Endothelial cell of umbilical vein (primary cell): Measurements from ENCODE around the gene TUBGCP4. TPM values are rescaled to one million over a fixed set of nuclear protein-coding genes. Genes with fewer than 3 reads are reported as not detected.

Experiments
- BruUV-seq: library from RNA; stranded (reverse); fragments of 400-500 nt; replicated peaks from 2 replicates; lab custom pipeline; 2021; lab: Mats Ljungman, UMichigan
- CTCF ChIA-PET: fragments of 300-600, 350-600 bp; sonication (Branson Sonifier 250); formaldehyde crosslinking; loops from one replicate; lab custom pipeline; 2021; ENCODE audit warnings: antibody characterized with exemption, inconsistent platforms; lab: Charles Lee
- POLR2A ChIA-PET: fragments of 300-600, 350-600 bp; sonication (Branson Sonifier 250); formaldehyde crosslinking; loops from one replicate; lab custom pipeline; 2021; ENCODE audit warnings: antibody characterized with exemption, inconsistent platforms; lab: Charles Lee
- DNase-seq: peaks from one replicate; pipeline ENCODE4 v3.0.0-alpha.2; 2011; ENCODE audit warnings: low read depth, low spot score
- FAIRE-seq: peaks from 2 replicates; lab custom pipeline; 2011; peaks lifted over from hg19 to GRCh38; lab: Jason Lieb, UNC
- H2AFZ ChIP-seq: 2 replicates; pipeline ENCODE4 v1.6.0; 2012; ENCODE audit warnings: low read depth, low read length, control low read depth, inconsistent platforms
- H3K27ac ChIP-seq: 2 replicates; pipeline ENCODE4 v1.5.1; 2011; ENCODE audit warnings: low read depth, mild to moderate bottlenecking, control low read depth, low read length, moderate library complexity; ENCODE audit not compliant: insufficient read depth
- H3K27me3 ChIP-seq, 2 experiments: 2 replicates each; pipeline versions ENCODE4 v1.6.0 to v1.6.1; 2011; ENCODE audit warnings: low read length in 2 of 2, mixed read lengths in 1 of 2; ENCODE audit not compliant: control insufficient read depth in 2 of 2, insufficient read depth in 2 of 2
- H3K36me3 ChIP-seq, 2 experiments: 2 replicates in 1 of 2; 3 replicates in 1 of 2; pipeline ENCODE4 v1.5.1; 2011; ENCODE audit warnings: low read length in 2 of 2, mild to moderate bottlenecking in 1 of 2, moderate library complexity in 1 of 2; ENCODE audit not compliant: control insufficient read depth in 2 of 2, insufficient read depth in 2 of 2; ENCODE audit errors: extremely low read depth in 1 of 2
- H3K4me1 ChIP-seq: 3 replicates; pipeline ENCODE4 v1.5.1; 2011; ENCODE audit warnings: mild to moderate bottlenecking, low read length; ENCODE audit not compliant: control insufficient read depth, insufficient read depth; ENCODE audit errors: extremely low read depth
- H3K4me2 ChIP-seq: 2 replicates; pipeline ENCODE4 v1.6.1; 2011; ENCODE audit warnings: low read length, control low read depth, mixed read lengths; ENCODE audit not compliant: insufficient read depth
- H3K4me3 ChIP-seq, 3 experiments: fragments of 200-600 bp in 1 of 3; sonication (generic), shearing (Covaris generic) in 1 of 3; replicated peaks in 1 of 3; 2 replicates each; pipeline ENCODE4 v1.5.1; 2011 to 2016; ENCODE audit warnings: control low read depth in 3 of 3, low read length in 3 of 3, mild to moderate bottlenecking in 2 of 3, inconsistent platforms in 1 of 3, low read depth in 1 of 3, moderate library complexity in 1 of 3; ENCODE audit not compliant: insufficient read depth in 1 of 3
- H3K79me2 ChIP-seq: 2 replicates; pipeline ENCODE4 v1.6.0; 2012; ENCODE audit warnings: low read length, inconsistent platforms; ENCODE audit not compliant: control insufficient read depth, insufficient read depth
- H3K9ac ChIP-seq: replicated peaks from 2 replicates; pipeline ENCODE3; 2011; ENCODE audit warnings: low read length, control low read depth; ENCODE audit not compliant: insufficient read depth; ENCODE audit errors: extremely low read depth
- H3K9me1 ChIP-seq: replicated peaks from 3 replicates; pipeline ENCODE4 v1.6.0; 2011; ENCODE audit warnings: mild to moderate bottlenecking, low read length; ENCODE audit not compliant: control insufficient read depth, insufficient read depth; ENCODE audit errors: extremely low read depth
- H3K9me3 ChIP-seq: replicated peaks from 2 replicates; pipeline ENCODE4 v1.5.1; 2012; ENCODE audit warnings: low read length, inconsistent platforms; ENCODE audit not compliant: control insufficient read depth, insufficient read depth
- H4K20me1 ChIP-seq: replicated peaks from 2 replicates; pipeline ENCODE3; 2011; ENCODE audit warnings: mild to moderate bottlenecking, low read length; ENCODE audit not compliant: control insufficient read depth, insufficient read depth; ENCODE audit errors: extremely low read depth
- EZH2 ChIP-seq: IDR thresholded peaks from 2 replicates; pipeline ENCODE4 v1.6.1; 2012; ENCODE audit warnings: borderline replicate concordance, low read depth, mild to moderate bottlenecking, moderate library complexity, low read length, inconsistent platforms; ENCODE audit not compliant: severe bottlenecking
- FOS ChIP-seq: IDR thresholded peaks from 2 replicates; pipeline ENCODE4 v1.6.1; 2011; ENCODE audit warnings: mild to moderate bottlenecking, low read length, moderate library complexity, borderline replicate concordance; ENCODE audit not compliant: insufficient read depth
- GATA2 ChIP-seq: IDR thresholded peaks from 2 replicates; pipeline ENCODE4 v1.7.0; 2011; ENCODE audit warnings: low read depth, mild to moderate bottlenecking, moderate library complexity, mixed read lengths, low read length; ENCODE audit not compliant: insufficient read length, insufficient read depth
- dilution Hi-C: fragments of 300-500 bp; cut with MboI; formaldehyde crosslinking; loops from one replicate; pipeline ENCODE4 v1.15.0; 2019; ENCODE audit warnings: low sequenced_read_pairs; ENCODE audit not compliant: extremely low pct_ligation_motif_present
- intact Hi-C: fragments of 100-400 bp; cut with micrococcal nuclease; formaldehyde crosslinking; loops from one replicate; pipeline ENCODE4 v1.10.0; 2022
- polyA plus RNA-seq, 4 experiments: library from polyadenylated mRNA; depleted of rRNA in 3 of 4; stranded (reverse) in 3 of 4; unstranded in 1 of 4; fragments of >200 nt; gene quantifications; 2 replicates each; pipeline versions ENCODE4 v1.2.1 to v1.2.3, GENCODE V29; 2011 to 2012; ENCODE audit warnings: missing spikeins in 1 of 4
- total RNA-seq: library from RNA; stranded (reverse); gene quantifications from 2 replicates; pipeline ENCODE4 v1.2.3, GENCODE V29; 2021

TUBGCP4 gene
- total and polyA plus RNA-seq, 2 donors (not counting 3 experiments of a cell fraction or from before 2014, with no cell fraction given) = 6.5 to 19.4 TPM

GRCh38 chr15:43382310-43382709 is 11.4 kb downstream of the TUBGCP4 start:
- Histone ChIP-seq H3K4me3 (no peak overlapping the region), H3K4me1 (no peaks in the 10 kb centered on the region), H3K36me3 (peaks cover 4 to 10% of the 10 kb centered on the region in 2 experiments), H3K79me2 (no peaks in the 10 kb centered on the region), H4K20me1 (no peaks in the 10 kb centered on the region), H3K9me1 (no peaks in the 10 kb centered on the region), H3K9me3 (no peaks in the 10 kb centered on the region), H3K27ac (no peak overlapping the region), H2AFZ (no peak overlapping the region), H3K9ac (no peak overlapping the region), H3K4me2 (no peak overlapping the region), H3K27me3 (no peaks in the 10 kb centered on the region)
- no peak for DNase-seq
- TF ChIP-seq FOS (no peak), EZH2 (no peak)
- intact Hi-C loops = no loop called here
- ChIA-PET POLR2A (no interaction called here), CTCF (no interaction called here)
- dilution Hi-C loops = no loop called here
- FAIRE-seq = no peak
- BruUV-seq = no TSS peak

GRCh38 chr15:43383070-43383469 is 12.2 kb downstream of the TUBGCP4 start:
- Histone ChIP-seq H3K36me3 (peaks cover 4 to 6% of the 10 kb centered on the region in 2 experiments), H3K79me2 (no peaks in the 10 kb centered on the region), H3K9me3 (no peaks in the 10 kb centered on the region), H4K20me1 (no peaks in the 10 kb centered on the region), H3K27me3 (no peaks in the 10 kb centered on the region), H3K4me2 (no peak overlapping the region), H3K9ac (no peak overlapping the region), H3K4me3 (no peak overlapping the region), H3K4me1 (no peaks in the 10 kb centered on the region), H3K27ac (no peak overlapping the region), H2AFZ (no peak overlapping the region), H3K9me1 (no peaks in the 10 kb centered on the region)
- dilution Hi-C loops = no loop called here
- no TSS peak for BruUV-seq
- FAIRE-seq = no peak
- no peak for TF ChIP-seq GATA2
- intact Hi-C loops = no loop called here
- no peak for DNase-seq
- POLR2A ChIA-PET = no interaction called here
- CTCF ChIA-PET = no interaction called here
